ENCODE measurements around the gene ENTPD7.

- TF ChIP-seq POLR2A (IDR thresholded peaks at IDR 0.05; ENCODE audit: low read length): no peak
- TF ChIP-seq GATA1 (IDR thresholded peaks at IDR 0.05; ENCODE audit: low read depth, low read length): no peak
Observed at GRCh38 chr10:99743841-99744240, 84.5 kb downstream of the ENTPD7 start.

All from erythroblast (primary cell).